MM.1S (cell line): ENCODE data around the gene PGBD5.

Experiments
- EZH2 ChIP-seq: fragments of 300-600 bp; sonication (generic); optimal IDR thresholded peaks from 2 replicates; pipeline ENCODE3; 2017; ENCODE audit warnings: low read depth, mild to moderate bottlenecking, antibody characterized with exemption, low read length, mixed read lengths
- TF ChIP-seq, protein P1 (sequence below): fragments of 300-600 bp; sonication (generic); IDR thresholded peaks from 2 replicates; pipeline ENCODE4 v1.5.1; 2016; ENCODE audit warnings: antibody characterized with exemption, low read length, mixed read lengths

GRCh38 chr1:230394741-230395140 lies 31.4 kb downstream of the PGBD5 start:
- no peak for TF ChIP-seq EZH2
- TF ChIP-seq, protein P1, sequence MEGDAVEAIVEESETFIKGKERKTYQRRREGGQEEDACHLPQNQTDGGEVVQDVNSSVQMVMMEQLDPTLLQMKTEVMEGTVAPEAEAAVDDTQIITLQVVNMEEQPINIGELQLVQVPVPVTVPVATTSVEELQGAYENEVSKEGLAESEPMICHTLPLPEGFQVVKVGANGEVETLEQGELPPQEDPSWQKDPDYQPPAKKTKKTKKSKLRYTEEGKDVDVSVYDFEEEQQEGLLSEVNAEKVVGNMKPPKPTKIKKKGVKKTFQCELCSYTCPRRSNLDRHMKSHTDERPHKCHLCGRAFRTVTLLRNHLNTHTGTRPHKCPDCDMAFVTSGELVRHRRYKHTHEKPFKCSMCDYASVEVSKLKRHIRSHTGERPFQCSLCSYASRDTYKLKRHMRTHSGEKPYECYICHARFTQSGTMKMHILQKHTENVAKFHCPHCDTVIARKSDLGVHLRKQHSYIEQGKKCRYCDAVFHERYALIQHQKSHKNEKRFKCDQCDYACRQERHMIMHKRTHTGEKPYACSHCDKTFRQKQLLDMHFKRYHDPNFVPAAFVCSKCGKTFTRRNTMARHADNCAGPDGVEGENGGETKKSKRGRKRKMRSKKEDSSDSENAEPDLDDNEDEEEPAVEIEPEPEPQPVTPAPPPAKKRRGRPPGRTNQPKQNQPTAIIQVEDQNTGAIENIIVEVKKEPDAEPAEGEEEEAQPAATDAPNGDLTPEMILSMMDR = no peak
